ENCODE results near the gene ENPP3. TPM values are rescaled to one million over a fixed set of nuclear protein-coding genes. Genes with fewer than 3 reads are reported as not detected.
"Not testable (repeated sequence)": the region's sequence is repeated elsewhere in the genome, so short reads cannot be mapped to it uniquely, and the experiment has no call there.

ENPP3 gene
- total RNA-seq, 1 donor from 2014 or later, result 2.3 TPM

DNA sequence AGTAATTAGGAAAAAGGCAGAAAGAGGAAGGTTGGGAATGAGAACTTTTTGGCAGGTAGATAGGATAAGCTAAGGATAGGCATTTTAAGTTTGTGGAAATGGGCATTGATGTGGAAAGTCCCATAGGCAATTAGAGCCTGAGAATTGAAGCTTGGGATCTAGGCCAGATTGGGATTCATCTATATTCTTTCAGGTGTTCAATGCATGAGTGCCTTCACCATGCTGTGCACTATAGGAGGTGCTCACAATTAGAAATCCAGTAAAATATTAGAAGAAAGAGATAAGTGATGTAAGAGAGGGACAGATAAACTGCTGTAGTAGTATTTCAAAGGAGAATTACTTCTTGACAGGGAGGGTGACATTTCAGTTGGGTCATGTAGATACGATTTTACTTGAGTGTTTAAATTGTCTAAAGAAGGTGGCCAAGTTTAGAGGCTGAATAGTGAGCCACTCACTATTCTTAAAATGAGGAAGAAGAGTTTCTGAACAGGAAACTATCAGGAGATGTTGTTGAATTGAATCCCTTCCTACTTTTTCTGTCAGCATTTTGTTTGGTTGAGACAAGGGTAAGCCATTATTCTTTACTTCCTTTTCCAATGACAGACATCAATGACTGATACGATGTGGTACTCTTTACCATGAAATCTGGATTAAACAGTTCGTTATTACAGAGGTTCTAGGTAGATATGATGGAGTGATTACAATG lies 104.7 kb downstream of the ENPP3 start:
- Mint-ChIP-seq H3K4me1 (no peaks in the 10 kb centered on the region), H3K36me3 (ENCODE audit: low read depth) (no peaks in the 10 kb centered on the region), H3K4me3 (no peak overlapping the region), H3K27me3 (peaks cover 14% of the 10 kb centered on the region), H3K9me3 (no peaks in the 10 kb centered on the region), H3K27ac (no peak overlapping the region)
- intact Hi-C loops (cut with micrococcal nuclease), result no loop called here
- no peak for DNase-seq

DNA sequence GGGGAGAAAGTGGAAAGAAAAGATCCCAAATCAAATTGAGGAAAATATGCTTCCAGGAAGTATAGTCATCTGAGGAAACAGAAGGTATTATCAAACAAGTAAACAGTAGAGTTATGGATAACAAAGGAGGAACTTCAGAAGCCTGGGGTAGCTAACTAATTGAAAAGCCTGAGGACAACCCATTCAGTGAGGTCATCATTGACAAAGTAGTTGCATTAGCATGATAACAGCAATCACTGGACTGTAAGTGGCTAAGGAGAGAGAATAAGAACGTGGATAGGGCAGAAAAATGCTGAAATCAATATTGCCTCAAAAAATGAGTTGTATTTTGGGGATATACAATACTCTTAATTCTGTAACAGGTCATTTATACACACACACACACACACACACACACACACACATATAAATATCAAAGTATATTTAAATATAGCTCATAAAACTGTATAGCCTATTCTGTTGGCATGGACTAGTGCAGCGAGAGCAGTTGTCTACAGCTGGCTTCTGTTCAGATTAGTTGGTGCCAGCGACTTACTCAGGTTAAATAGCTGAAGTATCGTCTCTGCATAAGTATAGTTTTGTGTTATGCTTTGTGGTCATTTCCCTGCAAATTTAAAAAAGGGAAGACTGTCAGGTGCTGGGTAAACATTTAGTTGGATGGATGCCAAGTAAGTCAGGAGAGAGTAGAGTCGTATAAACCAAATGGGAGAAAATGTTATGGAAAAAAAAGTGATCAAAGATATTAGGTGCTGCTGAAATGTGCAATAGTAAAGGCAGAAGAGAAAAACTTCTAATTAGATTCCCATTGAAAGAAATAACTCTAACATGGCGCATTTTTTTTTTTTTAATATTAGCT lies 107.6 kb downstream of the ENPP3 start:
- H3K27ac Mint-ChIP-seq, result no peak overlapping the region
- H3K4me3 Mint-ChIP-seq, result no peak overlapping the region
- intact Hi-C loops (cut with micrococcal nuclease), result no loop called here
- no peaks in the 10 kb centered on the region for H3K9me3 Mint-ChIP-seq
- H3K27me3 Mint-ChIP-seq, result peaks cover 14% of the 10 kb centered on the region
- no peaks in the 10 kb centered on the region for H3K36me3 Mint-ChIP-seq (ENCODE audit: low read depth)
- H3K4me1 Mint-ChIP-seq, result no peaks in the 10 kb centered on the region
- no peak for DNase-seq

DNA sequence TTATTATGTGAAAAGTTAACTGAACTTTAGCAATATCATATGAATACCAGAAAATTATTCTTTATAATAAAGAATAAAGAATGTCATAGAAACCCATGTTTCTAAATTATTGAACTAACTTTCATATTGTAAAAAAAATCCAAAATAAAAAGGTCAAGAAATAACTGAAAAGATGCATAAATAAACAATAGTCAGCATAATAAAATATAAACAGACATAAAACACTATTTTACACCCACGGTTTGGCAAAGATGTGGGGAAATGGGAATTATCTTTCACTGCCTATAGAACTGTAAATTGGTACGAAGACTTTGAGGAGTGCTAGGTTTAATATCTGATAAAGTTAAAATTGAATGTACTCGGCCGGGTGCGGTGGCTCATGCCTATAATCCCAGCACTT lies 108.4 kb downstream of the ENPP3 start:
- H3K27ac Mint-ChIP-seq, result no peak overlapping the region
- H3K27me3 Mint-ChIP-seq, result peaks cover 14% of the 10 kb centered on the region
- H3K4me3 Mint-ChIP-seq, result no peak overlapping the region
- intact Hi-C loops (cut with micrococcal nuclease), result no loop called here
- H3K36me3 Mint-ChIP-seq (ENCODE audit: low read depth), result no peaks in the 10 kb centered on the region
- DNase-seq, result no peak
- H3K4me1 Mint-ChIP-seq, result no peaks in the 10 kb centered on the region
- no peaks in the 10 kb centered on the region for H3K9me3 Mint-ChIP-seq

DNA sequence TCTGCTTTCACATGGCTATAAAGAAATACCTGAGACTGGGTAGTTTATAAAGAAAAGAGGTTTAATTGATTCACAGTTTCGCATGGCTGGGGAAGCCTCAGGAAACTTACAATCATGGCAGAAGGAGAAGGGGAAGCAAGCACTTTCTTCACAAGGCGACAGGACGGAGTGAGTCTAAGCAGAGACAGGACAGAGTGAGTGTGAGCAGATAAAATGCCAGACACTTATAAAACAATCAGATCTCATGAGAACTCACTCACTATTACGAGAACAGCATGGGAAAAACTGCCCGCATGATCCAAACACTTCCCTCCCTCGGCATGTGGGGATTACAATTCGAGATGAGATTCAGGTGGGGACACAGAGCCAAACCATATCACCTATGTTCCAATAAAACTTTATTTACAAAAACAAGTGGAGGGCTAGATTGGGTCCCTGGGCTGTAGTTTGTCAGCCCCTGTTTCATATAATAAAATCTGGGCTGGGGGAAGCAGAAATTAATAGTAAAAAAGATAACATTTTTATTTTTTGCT lies 110.8 kb downstream of the ENPP3 start:
- H3K4me3 Mint-ChIP-seq, result no peak overlapping the region
- peaks cover 9% of the 10 kb centered on the region for H3K27me3 Mint-ChIP-seq
- H3K4me1 Mint-ChIP-seq, result no peaks in the 10 kb centered on the region
- H3K27ac Mint-ChIP-seq, result no peak overlapping the region
- H3K9me3 Mint-ChIP-seq, result no peaks in the 10 kb centered on the region
- no peaks in the 10 kb centered on the region for H3K36me3 Mint-ChIP-seq (ENCODE audit: low read depth)
- intact Hi-C loops (cut with micrococcal nuclease), result no loop called here
- DNase-seq, result no peak

DNA sequence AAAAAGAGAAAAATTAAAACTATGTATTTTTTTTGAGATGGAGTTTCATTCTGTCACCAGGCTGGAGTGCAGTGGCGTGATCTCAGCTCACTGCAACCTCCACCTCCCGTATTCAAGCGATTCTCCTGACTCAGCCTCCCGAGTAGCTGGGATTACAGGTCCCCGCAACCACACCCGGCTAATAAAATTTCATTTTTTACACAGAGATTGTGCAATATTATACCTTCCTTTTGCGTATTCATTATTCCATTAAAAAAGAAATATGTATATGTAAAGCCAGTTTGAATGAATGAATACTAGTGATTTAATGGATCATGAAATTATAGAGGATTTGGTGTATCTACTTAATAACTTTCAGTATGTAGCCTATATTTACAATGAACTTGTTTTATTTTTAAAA lies 111.9 kb downstream of the ENPP3 start:
- intact Hi-C loops (cut with micrococcal nuclease), result no loop called here
- Mint-ChIP-seq H3K27ac (no peak overlapping the region), H3K9me3 (no peaks in the 10 kb centered on the region), H3K4me3 (no peak overlapping the region), H3K4me1 (no peaks in the 10 kb centered on the region), H3K36me3 (ENCODE audit: low read depth) (no peaks in the 10 kb centered on the region), H3K27me3 (peaks cover 8% of the 10 kb centered on the region)
- no peak for DNase-seq

DNA sequence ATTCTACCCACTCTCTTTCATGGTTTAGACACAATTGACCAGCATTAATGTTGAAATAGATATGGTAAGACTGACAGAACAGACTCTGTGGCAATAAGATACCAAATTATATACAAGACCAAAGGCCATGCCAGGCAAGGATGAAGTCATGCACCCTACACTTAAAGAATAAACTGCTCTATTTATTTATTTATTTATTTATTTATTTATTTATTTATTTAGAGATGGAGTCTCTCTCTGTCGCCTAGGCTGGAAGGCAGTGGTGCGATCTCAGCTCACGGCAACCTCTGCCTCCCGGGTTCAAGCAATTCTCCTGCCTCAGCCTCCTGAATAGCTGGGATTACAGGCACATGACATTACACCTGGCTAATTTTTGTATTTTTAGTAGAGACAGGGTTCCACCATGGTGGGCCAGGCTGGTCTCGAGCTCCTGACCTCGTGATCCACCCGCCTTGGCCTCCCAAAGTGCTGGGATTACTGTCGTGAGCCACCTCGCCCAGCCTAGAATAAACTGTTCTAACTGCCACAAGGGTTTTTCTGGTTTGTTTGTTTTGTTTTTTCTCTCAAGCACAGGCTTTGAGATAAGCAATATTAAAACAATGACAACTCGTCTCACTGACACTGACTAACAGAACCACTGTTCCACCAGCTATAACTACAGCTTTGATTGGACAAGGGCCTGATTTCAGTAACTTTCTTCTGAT lies 114.1 kb downstream of the ENPP3 start:
- DNase-seq; H3K27ac Mint-ChIP-seq; H3K36me3 Mint-ChIP-seq (ENCODE audit: low read depth); intact Hi-C loops (cut with micrococcal nuclease); H3K4me1 Mint-ChIP-seq; H3K9me3 Mint-ChIP-seq; H3K4me3 Mint-ChIP-seq: not testable (repeated sequence)
- H3K27me3 Mint-ChIP-seq, result peaks cover 14% of the 10 kb centered on the region

DNA sequence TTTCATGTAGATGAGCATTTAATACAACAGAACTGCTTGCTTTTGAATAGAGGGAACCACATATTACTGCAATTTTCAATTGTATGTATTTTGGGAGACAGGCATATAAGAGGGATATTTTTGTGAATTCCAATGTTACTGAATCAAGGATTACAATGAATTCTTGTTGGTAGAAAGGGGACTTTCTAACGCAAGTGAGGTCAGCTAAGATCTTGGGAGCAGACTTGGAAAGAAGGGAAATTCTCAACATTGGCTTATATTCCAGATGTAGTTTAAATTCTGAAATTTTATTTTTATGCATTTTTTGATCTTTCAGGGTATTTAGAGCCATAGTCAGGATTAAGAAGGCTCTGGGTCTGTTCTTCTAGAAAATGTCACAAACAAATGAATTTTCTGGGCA lies 117.0 kb downstream of the ENPP3 start:
- no peak overlapping the region for H3K4me3 Mint-ChIP-seq
- H3K27me3 Mint-ChIP-seq, result peaks cover 25% of the 10 kb centered on the region
- H3K36me3 Mint-ChIP-seq (ENCODE audit: low read depth), result no peaks in the 10 kb centered on the region
- no peaks in the 10 kb centered on the region for H3K4me1 Mint-ChIP-seq
- H3K27ac Mint-ChIP-seq, result no peak overlapping the region
- intact Hi-C loops (cut with micrococcal nuclease), result no loop called here
- H3K9me3 Mint-ChIP-seq, result no peaks in the 10 kb centered on the region
- DNase-seq, result no peak

DNA sequence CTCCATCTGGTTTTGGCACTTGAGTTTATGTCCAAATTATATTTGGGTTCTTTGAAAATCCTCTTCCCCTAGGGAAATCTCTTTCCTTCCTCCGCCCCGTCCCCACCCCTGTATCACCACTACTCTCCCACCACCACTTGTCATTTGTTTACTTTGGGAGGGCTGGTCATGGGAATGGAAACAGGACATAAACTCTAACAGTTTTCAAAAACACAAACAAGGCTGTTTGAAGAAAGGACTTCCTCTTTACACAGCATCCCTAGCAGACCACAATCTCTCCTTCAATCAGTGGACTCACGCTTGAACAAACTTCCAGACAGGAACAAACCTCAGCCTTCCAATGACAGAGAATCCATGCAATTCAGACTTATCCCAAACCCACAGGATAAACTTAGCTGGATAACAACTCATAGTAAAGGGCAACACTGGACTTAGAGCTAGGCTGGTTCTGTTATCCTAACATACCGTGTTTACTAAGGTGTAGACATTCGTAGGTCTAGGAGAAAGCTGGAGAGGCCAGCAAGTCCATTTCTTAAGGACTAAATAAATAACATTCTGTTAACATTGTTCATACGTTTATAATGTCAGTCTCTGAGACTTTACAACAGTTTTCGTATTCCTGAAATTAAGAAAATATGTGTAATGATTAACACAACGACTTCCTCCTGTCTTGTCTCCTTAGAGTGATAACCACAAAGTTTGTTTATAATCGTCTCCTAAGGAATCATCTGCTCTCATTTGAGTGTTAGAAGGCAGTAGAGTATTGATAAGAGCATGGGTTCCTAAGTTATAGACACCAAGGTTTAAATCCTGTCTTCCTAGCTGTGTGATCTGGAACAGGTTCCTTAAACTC lies 117.8 kb downstream of the ENPP3 start:
- intact Hi-C loops (cut with micrococcal nuclease), result no loop called here
- DNase-seq, result no peak
- Mint-ChIP-seq H3K4me1 (no peaks in the 10 kb centered on the region), H3K27me3 (peaks cover 27% of the 10 kb centered on the region), H3K9me3 (no peaks in the 10 kb centered on the region), H3K4me3 (no peak overlapping the region), H3K27ac (no peak overlapping the region), H3K36me3 (ENCODE audit: low read depth) (no peaks in the 10 kb centered on the region)

DNA sequence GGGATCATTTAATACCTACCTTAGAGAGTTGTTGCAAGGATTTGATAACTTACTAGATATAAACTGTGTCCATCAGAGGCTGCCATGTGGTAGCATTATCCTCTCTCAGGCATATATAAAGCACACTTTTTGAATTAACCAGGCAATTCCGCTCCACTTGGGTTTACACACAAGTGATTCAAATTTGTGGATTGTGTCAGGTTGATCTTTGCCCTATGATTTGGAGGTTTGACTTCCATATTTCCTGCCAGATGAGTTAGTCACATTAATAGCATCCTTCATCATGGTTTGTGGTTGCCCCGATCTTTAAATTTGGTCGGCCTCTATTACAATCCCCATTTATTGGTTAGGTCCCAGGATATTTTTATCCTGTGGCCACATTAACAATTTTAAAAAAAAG lies 118.5 kb downstream of the ENPP3 start:
- Mint-ChIP-seq H3K27me3 (peaks cover 27% of the 10 kb centered on the region), H3K4me1 (no peaks in the 10 kb centered on the region), H3K36me3 (ENCODE audit: low read depth) (no peaks in the 10 kb centered on the region), H3K27ac (no peak overlapping the region), H3K4me3 (no peak overlapping the region), H3K9me3 (no peaks in the 10 kb centered on the region)
- intact Hi-C loops (cut with micrococcal nuclease), result no loop called here
- no peak for DNase-seq

DNA sequence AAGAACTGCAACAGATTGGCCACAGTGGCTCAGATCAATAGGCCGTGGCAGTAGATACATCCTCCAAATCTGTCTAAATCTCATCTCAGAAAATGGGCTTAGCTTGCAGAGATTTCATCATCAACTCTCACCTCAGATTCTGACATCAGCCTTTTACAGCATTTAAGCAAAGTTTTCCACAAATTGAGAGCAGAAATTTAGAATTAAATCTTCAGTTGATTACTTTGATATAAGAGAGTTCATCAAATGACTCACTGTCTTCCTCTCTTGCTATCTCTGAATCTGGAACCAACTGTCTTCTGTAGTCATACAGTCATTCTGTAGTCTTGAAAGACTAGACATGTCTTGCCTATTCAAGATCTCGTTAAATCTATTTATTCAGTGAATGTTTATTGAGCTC lies 118.9 kb downstream of the ENPP3 start:
- no peak overlapping the region for H3K4me3 Mint-ChIP-seq
- no peak overlapping the region for H3K27ac Mint-ChIP-seq
- intact Hi-C loops (cut with micrococcal nuclease), result no loop called here
- H3K9me3 Mint-ChIP-seq, result no peaks in the 10 kb centered on the region
- H3K27me3 Mint-ChIP-seq, result peaks cover 27% of the 10 kb centered on the region
- H3K4me1 Mint-ChIP-seq, result no peaks in the 10 kb centered on the region
- H3K36me3 Mint-ChIP-seq (ENCODE audit: low read depth), result no peaks in the 10 kb centered on the region
- no peak for DNase-seq

DNA sequence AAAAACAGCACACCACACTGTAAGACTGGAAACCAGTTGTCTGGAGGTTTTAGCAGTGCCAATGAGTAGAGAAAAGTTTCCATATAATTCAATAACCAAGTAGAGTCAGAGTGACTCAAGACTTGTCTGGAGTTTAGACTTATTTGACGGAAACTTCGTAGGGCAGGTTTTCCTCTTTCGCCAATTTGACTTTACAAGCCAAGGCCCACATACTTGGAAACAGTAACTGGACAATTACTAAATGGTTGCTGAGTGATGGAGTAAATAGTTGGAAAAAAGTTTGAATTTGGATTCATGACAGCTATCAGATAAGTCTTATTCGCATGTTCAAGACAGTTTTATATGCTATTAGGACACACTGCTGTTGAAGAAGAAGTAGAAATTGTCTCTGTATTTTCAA lies 121.8 kb downstream of the ENPP3 start:
- Mint-ChIP-seq H3K4me3 (no peak overlapping the region), H3K9me3 (no peaks in the 10 kb centered on the region), H3K27ac (no peak overlapping the region), H3K36me3 (ENCODE audit: low read depth) (no peaks in the 10 kb centered on the region), H3K4me1 (no peaks in the 10 kb centered on the region), H3K27me3 (peaks cover 31% of the 10 kb centered on the region)
- no peak for DNase-seq
- intact Hi-C loops (cut with micrococcal nuclease), result no loop called here

DNA sequence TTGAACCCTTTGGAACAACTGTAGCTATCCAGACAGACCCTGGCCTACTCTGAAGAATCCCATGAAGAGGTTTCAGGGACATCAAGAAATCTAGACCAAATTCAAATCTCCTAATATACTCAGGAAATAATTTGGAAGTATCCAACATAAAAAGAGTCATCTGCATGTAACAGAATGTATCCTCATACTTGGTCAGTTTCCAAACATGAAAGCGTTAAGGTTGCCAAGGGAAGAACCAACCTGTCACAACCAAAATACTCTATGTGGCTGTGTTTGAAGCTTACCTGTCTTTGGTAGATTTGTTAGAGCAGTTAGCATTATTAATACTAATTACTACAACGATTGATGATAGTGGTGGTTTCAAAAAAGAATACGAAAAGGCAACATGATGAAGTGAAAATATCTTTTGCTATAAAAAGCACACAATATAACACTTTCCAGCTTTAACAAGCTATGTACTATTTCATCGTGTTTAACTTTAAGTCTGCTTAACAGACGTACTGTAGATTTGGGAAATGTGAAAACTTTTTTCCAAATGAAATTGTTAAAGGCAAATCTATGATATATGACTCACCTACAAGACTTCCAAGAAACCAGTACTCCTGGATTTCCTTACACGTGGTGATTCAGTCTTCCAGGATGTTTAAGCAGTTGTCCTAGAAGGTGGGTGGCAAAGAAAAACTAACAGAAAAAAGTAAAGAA lies 124.1 kb downstream of the ENPP3 start:
- intact Hi-C loops (cut with micrococcal nuclease), result no loop called here
- no peaks in the 10 kb centered on the region for H3K36me3 Mint-ChIP-seq (ENCODE audit: low read depth)
- peaks cover 19% of the 10 kb centered on the region for H3K27me3 Mint-ChIP-seq
- no peak overlapping the region for H3K4me3 Mint-ChIP-seq
- no peak for DNase-seq
- no peaks in the 10 kb centered on the region for H3K9me3 Mint-ChIP-seq
- no peaks in the 10 kb centered on the region for H3K4me1 Mint-ChIP-seq
- no peak overlapping the region for H3K27ac Mint-ChIP-seq

DNA sequence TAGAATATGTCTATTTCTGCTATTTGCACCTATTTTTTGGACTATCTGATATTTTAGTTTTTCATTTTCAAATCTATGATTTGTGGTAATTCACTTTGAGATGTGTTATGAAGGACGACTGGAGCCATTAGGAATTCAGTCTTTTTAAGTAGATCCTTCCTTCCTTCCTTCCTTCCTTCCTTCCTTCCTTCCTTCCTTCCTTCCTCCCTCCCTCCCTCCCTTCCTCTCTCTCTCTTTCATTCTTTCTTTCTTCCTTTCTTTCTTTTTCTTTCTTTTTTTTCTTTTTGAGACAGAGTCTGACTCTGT lies 124.6 kb downstream of the ENPP3 start:
- intact Hi-C loops (cut with micrococcal nuclease), result no loop called here
- peaks cover 16% of the 10 kb centered on the region for H3K27me3 Mint-ChIP-seq
- H3K4me1 Mint-ChIP-seq, result no peaks in the 10 kb centered on the region
- H3K9me3 Mint-ChIP-seq, result no peaks in the 10 kb centered on the region
- no peak overlapping the region for H3K27ac Mint-ChIP-seq
- no peak for DNase-seq
- H3K4me3 Mint-ChIP-seq, result no peak overlapping the region
- no peaks in the 10 kb centered on the region for H3K36me3 Mint-ChIP-seq (ENCODE audit: low read depth)
